HepG2 (cell line): ENCODE data around the gene FAM156A. TPM values are rescaled to one million over a fixed set of nuclear protein-coding genes. Genes with fewer than 3 reads are reported as not detected.
A peak's percentile ranks its signal among the peaks of the same experiment; 100 is the strongest.

Source experiments
- CBFB ChIP-seq: sonication (generic); formaldehyde crosslinking; IDR thresholded peaks from 2 replicates; pipeline ENCODE4 v1.4.0; 2020; ENCODE audit warnings: missing genetic modification reagents
- KLF13 ChIP-seq: sonication (generic); formaldehyde crosslinking; IDR thresholded peaks from 2 replicates; pipeline ENCODE4 v1.4.0; 2020; ENCODE audit warnings: mild to moderate bottlenecking, missing genetic modification reagents
- MIER2 ChIP-seq: IDR thresholded peaks from 2 replicates; pipeline ENCODE4 v1.6.1; 2016; ENCODE audit warnings: missing biosample characterization, missing genetic modification reagents
- NPAS2 ChIP-seq: sonication (generic); formaldehyde crosslinking; IDR thresholded peaks from 2 replicates; pipeline ENCODE4 v1.8.0; 2022; ENCODE audit warnings: mild to moderate bottlenecking, missing genetic modification reagents, borderline replicate concordance
- SALL1 ChIP-seq: sonication (generic); formaldehyde crosslinking; IDR thresholded peaks from 2 replicates; pipeline ENCODE4 v1.8.0; 2022; ENCODE audit warnings: mild to moderate bottlenecking, missing genetic modification reagents
- ZFP1 ChIP-seq: IDR thresholded peaks from 2 replicates; pipeline ENCODE4 v1.6.1; 2016
- ZFP82 ChIP-seq: sonication (generic); formaldehyde crosslinking; IDR thresholded peaks from 2 replicates; pipeline ENCODE4 v1.5.1; 2020; ENCODE audit warnings: mild to moderate bottlenecking, missing genetic modification reagents, borderline replicate concordance
- ZHX2 ChIP-seq, 2 experiments: sonication (generic) in 1 of 2; formaldehyde crosslinking in 1 of 2; IDR thresholded peaks; 2 replicates each; pipeline versions ENCODE4 v1.6.1 to v1.9.0; 2014 to 2022; ENCODE audit warnings: antibody characterized with exemption in 1 of 2, borderline replicate concordance in 1 of 2, inconsistent platforms in 1 of 2, low read depth in 1 of 2, missing genetic modification reagents in 1 of 2
- ZNF383 ChIP-seq: sonication (generic); formaldehyde crosslinking; IDR thresholded peaks from 2 replicates; pipeline ENCODE4 v1.4.0; 2020; ENCODE audit warnings: missing genetic modification reagents, mild to moderate bottlenecking, borderline replicate concordance
- ZNF552 ChIP-seq: sonication (generic); formaldehyde crosslinking; IDR thresholded peaks from 2 replicates; pipeline ENCODE4 v1.9.0; 2022; ENCODE audit warnings: missing genetic modification reagents, mild to moderate bottlenecking, borderline replicate concordance
- ZNF687 ChIP-seq: sonication (generic); formaldehyde crosslinking; IDR thresholded peaks from 2 replicates; pipeline ENCODE4 v1.5.1; 2020; ENCODE audit warnings: mild to moderate bottlenecking, missing genetic modification reagents, moderate library complexity
- ZNF768 ChIP-seq: sonication (generic); formaldehyde crosslinking; IDR thresholded peaks from 2 replicates; pipeline ENCODE4 v1.4.0; 2020; ENCODE audit warnings: missing genetic modification reagents
- polyA plus RNA-seq, 8 experiments: library from polyadenylated mRNA; depleted of rRNA in 3 of 8; stranded (reverse) in 7 of 8; unstranded in 1 of 8; fragments of >200 nt; fragmentation: Illumina TruSeq in 4 of 8; extraction: Trizol in 4 of 8; gene quantifications; 2 replicates each; pipeline versions ENCODE4 v1.2.1 to v1.2.3, GENCODE V29; 2011 to 2016; ENCODE audit warnings: low read depth in 4 of 8, missing spikeins in 1 of 8, mixed read lengths in 1 of 8; ENCODE audit not compliant: insufficient read depth in 1 of 8
- total RNA-seq, 5 experiments: library from RNA; depleted of rRNA; stranded (reverse); fragments of >200 nt; fragmentation: Illumina TruSeq; extraction: Trizol; gene quantifications; 2 replicates each; pipeline ENCODE4 v1.2.3, GENCODE V29; 2016; ENCODE audit warnings: low read depth in 1 of 5
- TF ChIP-seq, protein P1 (sequence below): sonication (generic); formaldehyde crosslinking; IDR thresholded peaks from 2 replicates; pipeline ENCODE4 v1.8.0; 2022; ENCODE audit warnings: mild to moderate bottlenecking, missing genetic modification reagents, moderate library complexity

Gene FAM156A
- total and polyA plus RNA-seq, 2 of the 13 experiments (the other 11 are each of a cell fraction or from before 2014, with no cell fraction given) = 15.4 to 53.8 TPM

DNA sequence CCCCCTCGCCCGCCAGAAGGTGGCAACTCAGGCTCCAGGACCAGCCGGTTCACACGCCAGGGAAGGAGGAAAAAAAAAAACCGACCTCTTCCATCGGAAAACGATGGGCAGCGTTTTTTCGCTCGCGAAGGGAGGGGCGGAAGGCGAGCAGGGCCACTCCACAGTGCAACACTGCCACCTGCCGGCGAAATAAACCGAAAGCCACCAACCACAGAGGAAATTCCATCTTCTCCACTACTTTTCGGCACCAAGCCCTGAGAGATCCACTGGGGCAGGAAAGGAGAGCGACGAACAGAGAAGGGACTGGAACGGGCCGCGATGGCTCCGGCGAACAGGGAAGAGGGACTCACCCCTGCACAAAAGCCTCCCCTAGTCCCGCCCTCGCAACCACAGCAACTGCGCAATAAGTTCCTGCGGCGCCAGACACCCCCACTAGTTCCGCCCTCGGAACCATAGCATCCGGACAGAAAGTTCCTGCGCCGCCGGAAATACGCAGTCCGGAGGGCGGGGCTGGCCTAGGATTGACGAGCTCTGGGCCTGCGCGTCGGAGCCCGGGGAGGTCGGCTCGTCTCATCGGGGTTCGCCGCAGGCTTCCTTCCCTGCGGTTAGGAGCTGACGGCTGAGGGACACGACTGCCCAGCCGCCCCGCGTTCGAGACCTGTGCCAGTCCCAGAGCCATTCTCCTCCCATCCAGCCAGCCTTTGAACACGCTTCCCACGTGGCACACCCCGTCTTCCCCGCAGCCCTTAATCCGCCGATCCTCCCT is 23.4 kb downstream of the FAM156A start (continued):
- TF ChIP-seq, protein P1, sequence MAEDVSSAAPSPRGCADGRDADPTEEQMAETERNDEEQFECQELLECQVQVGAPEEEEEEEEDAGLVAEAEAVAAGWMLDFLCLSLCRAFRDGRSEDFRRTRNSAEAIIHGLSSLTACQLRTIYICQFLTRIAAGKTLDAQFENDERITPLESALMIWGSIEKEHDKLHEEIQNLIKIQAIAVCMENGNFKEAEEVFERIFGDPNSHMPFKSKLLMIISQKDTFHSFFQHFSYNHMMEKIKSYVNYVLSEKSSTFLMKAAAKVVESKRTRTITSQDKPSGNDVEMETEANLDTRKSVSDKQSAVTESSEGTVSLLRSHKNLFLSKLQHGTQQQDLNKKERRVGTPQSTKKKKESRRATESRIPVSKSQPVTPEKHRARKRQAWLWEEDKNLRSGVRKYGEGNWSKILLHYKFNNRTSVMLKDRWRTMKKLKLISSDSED (CRISPR knock-in tag) = no peak
- 0 out of 2 replicates have a peak, but pooled peaks have one; percentile 12 for TF ChIP-seq ZNF768 (CRISPR knock-in tag)
- 0 out of 2 replicates have a peak, but pooled peaks have one; percentile 55 for TF ChIP-seq ZHX2 (IDR thresholded peaks at IDR 0.05; ENCODE audit: low read depth)
- no peak for TF ChIP-seq ZHX2 (CRISPR knock-in tag; IDR thresholded peaks at IDR 0.05; ENCODE audit: borderline replicate concordance)
- 0 out of 2 replicates have a peak, but pooled peaks have one; percentile 57 for TF ChIP-seq ZFP82 (CRISPR knock-in tag)
- 0 out of 2 replicates have a peak, but pooled peaks have one; percentile 11 for TF ChIP-seq MIER2
- 0 out of 2 replicates have a peak, but pooled peaks have one; percentile 60 for TF ChIP-seq ZNF552 (CRISPR knock-in tag)
- TF ChIP-seq CBFB (CRISPR knock-in tag) = 0 out of 2 replicates have a peak, but pooled peaks have one; percentile 50
- TF ChIP-seq ZNF687 = peak; percentile 72
- TF ChIP-seq ZNF383 (CRISPR knock-in tag) = no peak
- no peak for TF ChIP-seq NPAS2
- TF ChIP-seq KLF13 (CRISPR knock-in tag) = no peak
- peak; percentile 63 for TF ChIP-seq SALL1
- TF ChIP-seq ZFP1 (CRISPR knock-in tag) = no peak
